T-helper 22 cell (primary cell): ENCODE results near the gene TFDP1.

Experiments
- DNase-seq: peaks from one replicate; pipeline ENCODE4 v3.0.0-alpha.2; 2020; ENCODE audit warnings: low read depth

The TFDP1 gene

GRCh38 chr13:113666951-113667701 is 82.6 kb downstream of the TFDP1 start, which contains the start of gene GRK1:
TSS of gene GRK1 (plus strand) at chr13:113667219. CDS start at chr13:113667387, 168 bp downstream.
- no peak for DNase-seq

GRCh38 chr13:113667771-113668490 is 83.4 kb downstream of the TFDP1 start:
- no peak for DNase-seq

GRCh38 chr13:113668491-113668971 is 84.0 kb downstream of the TFDP1 start:
- no peak for DNase-seq

- DNase-seq = no peak
Observed at GRCh38 chr13:113669231-113669754, 84.7 kb downstream of the TFDP1 start.

- no peak for DNase-seq
Observed at GRCh38 chr13:113669755-113670341, 85.3 kb downstream of the TFDP1 start.

GRCh38 chr13:113670541-113670940 is 86.0 kb downstream of the TFDP1 start:
- DNase-seq = no peak

- no peak for DNase-seq
Observed at GRCh38 chr13:113671066-113672001, 86.8 kb downstream of the TFDP1 start.

- DNase-seq = no peak
Observed at GRCh38 chr13:113672002-113672651, 87.6 kb downstream of the TFDP1 start.
